Daoy (cell line): ENCODE data around the gene FAM9C. TPM values are rescaled to one million over a fixed set of nuclear protein-coding genes. Genes with fewer than 3 reads are reported as not detected.
"Not testable (repeated sequence)": the region's sequence is repeated elsewhere in the genome, so short reads cannot be mapped to it uniquely, and the experiment has no call there.

Experiments used
- DNase-seq: peaks from one replicate; pipeline ENCODE4 v3.0.0-alpha.2; 2015; ENCODE audit warnings: low read depth
- total RNA-seq: library from RNA; depleted of rRNA; stranded (reverse); fragments of >200 nt; shearing (Covaris generic); gene quantifications from 2 replicates; pipeline ENCODE4 v1.2.3, GENCODE V29; 2014; rRNA removed

The FAM9C gene
- total RNA-seq: not detected in 2 replicates

DNA sequence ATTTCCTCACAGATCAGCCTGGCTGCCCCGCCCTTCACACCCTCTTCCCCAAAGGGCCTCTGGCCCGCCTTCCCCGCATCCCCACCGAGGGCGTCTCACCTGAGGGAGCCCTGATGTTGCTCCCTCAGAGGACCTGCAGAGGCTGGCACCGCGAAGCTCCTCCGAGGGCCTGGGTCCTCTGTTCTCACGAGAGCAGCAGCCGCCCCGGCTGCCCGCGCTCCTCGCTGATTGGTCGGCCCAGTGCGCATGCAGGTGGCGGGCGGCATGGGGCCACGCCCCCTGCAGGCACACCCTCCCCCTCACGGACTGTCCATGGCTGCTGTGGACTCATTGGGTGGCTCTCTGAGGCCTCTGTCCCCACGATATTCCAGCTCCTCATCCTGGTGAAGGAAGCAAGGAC, at the start of gene FAM9C:
Gene FAM9C, minus strand, starts transcription at position 180 of the 400 bp plus-strand sequence. CDS start 831 bp downstream, outside the sequence.
- no peak for DNase-seq

DNA sequence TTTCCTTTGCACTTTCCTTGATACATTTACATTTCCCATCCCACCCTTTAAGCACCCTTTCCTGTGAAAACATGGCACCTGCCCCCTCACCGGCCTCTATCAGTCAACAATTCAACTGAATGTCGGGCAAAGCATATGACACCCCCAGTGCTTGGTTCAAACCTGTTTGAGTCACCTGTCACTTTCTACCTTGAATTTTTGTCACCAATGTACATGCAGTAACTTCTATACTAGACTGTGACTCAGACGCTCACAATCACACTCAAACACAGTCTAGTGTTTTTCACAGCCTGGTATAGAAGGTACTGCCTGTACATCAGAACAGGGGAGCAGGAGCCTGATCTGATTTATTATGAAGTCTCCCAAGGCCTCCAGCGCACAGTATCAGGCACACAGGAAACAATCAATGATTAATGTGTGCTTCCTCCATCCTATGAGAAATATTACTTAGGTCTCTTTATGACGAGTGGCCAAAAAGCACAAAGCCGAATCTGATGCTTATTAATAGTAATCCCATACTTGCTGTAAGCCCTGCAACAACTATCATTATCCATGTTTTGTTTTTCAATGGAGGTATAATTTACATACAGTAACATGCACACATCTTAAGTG, 49.2 kb upstream of the FAM9C start:
- DNase-seq: no peak

DNA sequence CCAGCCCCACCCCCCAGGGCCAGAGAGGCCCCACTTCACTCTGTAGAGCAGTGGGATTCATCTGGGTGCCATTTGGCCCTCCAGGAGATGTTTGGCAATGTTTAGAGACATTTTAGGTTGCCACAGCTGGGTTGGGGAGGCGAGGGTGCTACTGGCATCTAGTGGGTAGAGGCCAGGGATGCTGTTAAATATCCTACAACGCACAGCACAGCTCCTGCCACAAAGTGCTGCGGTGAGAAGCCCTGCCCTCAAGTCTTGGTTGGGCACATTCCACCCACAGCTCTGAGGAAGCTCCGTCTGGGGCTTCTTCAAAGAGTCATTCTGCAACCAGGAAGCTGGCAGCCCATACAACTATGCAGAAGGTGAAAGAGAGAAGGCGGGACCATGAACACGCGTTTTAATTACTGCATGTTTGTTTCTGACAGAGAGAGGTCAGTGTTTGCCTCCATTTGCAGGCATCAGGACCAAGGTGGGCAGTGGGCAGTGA, 48.1 kb upstream of the FAM9C start:
- no peak for DNase-seq

DNA sequence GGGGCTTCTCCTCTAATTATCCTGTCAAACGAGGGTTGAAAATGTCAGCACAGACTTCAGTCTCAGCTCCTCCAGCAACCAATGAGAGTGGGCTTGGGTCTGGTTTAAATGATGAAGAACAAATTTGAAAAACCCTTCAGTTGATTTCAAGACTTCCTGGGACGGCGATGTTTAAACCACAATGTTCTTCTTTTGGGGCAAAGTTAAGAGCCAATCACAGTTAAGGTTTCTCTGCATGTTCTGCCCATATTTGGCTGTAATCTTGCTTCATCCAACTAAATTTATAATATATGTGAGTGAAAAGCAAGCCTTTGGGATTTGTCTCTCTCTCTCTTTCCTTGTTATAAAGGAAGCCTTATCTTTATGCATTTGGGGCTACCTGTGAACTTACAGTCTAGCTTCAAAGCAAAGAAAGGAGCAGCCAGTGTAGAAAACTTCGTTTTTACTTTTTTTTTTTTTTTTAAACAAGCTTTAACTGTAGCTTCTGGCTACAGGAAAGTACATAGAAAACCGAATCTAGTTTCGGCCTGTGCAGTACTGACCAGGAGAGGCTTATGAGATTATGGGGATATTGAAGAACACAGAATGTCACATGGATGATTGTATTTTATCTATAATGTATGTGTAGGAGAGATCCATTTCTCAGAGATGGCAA, 46.8 kb upstream of the FAM9C start:
- no peak for DNase-seq

DNA sequence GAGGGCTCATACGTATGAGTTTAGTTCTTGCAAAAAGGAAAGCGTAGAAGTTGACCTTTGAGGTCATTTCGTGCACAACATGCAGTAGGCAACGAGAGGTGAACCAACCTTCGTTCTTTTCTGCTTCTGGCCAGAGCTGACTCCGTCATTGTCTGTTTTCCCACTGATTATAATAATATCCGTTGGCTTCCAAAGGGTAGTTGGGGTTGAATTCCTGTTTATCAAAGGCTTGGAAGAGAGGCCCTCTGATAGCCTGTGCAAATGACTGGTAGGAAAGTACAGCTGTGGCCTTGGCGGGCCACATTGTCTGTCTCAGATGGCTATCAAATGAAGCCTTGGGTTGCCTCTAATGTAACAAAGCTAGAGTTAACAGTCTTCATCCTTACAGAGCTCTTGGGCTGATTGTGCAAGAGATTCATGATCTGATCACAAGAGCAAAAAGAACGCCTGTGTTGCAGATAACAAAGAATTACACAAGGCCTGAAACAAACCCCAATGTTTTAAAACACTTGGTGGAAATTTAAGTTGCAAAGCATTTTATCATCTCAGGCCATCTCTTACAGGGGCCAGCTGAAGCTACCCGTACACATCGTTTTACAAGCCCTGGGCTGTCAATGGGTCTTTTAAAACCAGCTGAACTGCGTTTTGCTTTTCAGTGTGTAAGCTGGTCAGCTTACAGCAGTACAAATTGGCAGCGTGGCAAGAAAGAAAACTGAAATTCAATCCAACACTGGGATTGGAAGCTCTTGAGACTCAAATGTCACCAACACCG, 46.1 kb upstream of the FAM9C start:
- DNase-seq: no peak

DNA sequence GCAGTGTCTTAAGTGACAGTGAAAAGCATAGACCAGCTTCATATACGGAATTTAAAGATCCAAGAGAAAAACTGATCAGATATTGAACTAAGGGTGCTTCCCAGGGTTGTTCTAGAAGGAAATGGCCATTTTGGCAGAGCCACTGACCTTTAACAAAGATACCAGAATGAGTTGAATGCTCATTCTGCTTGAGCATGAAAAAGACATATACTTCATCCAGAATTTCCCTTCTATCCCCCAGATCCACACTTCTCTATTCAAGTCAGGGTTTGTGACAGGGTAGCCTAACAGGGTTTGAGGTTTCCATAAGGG, 45.6 kb upstream of the FAM9C start:
- DNase-seq: no peak

DNA sequence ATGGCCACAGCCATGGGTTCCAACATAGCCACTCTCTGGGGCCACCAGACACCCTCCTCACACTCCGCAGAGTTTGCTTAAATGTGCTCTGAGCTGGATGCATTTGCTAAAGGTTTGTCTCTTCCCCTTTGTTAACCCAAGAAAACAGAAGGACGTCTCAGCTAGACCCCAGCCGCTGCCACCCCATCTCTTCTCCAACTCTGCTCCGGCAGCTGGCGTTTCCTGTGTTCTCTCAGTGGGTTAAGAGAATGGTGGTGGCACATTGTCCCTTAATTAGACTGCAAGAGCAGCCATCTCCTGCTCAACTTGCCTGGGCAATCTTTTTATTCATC, 43.7 kb upstream of the FAM9C start:
- DNase-seq: no peak

DNA sequence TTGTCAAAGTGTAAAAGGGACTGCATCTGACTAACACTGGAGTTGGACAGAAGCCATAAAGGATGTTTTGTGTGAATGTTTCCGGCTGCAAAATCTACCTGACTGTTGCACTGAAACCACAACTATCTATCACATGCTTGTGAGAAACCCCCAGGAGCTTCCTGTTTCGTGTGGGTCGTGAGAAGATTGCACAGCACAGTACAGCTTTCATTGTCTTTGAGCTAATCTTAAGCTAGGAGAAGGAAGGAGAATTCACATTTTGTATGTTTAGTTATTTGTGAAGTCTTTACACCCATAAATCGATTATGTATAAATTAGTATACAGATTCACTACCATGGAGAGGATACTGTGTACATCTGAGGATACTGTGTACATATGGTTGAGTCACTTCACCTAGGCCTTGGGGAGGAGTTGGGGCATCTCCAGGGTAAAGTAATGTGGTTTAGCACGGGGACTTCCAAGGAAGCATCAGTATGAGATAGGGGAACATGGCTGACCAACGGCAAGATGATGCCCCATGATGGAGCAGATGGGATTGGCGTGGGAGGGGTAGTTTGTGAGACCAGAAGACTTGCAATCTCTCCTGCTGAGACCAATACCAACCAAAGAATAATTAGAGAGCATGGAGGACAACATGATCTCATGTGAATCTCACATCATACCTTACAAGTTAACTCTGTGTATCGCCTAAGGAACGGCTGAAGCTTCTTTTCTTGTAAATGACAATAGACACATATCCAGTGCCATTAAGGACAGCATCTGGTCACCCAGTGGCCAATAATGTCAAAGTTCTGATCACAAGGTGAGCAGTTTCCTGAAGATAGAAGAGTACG, 43.1 kb upstream of the FAM9C start:
- DNase-seq: peak; percentile 59

DNA sequence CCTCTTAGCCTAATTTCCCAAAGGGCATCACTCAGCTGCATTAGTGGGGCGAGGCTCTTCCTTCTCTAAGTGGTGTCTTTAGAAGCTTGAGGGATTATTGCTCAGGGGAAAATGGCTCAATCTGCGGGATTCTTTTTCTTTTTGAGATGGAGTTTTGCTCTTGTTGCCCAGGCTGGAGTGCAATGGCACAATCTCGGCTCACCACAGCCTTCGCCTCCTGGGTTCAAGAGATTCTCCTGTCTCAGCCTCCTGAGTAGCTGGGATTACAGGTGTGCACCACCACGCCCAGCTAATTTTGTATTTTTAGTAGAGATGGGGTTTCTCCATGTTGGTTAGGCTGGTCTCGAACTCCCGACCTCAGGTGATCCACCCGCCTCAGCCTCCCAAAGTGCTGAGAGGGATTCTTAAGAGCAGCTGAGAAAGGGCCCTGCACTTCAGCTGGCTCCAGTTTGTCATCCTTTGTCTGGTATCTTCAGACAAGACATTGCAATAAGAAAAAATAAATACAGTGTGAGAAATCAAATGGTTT, 42.4 kb upstream of the FAM9C start:
- DNase-seq: not testable (repeated sequence)

DNA sequence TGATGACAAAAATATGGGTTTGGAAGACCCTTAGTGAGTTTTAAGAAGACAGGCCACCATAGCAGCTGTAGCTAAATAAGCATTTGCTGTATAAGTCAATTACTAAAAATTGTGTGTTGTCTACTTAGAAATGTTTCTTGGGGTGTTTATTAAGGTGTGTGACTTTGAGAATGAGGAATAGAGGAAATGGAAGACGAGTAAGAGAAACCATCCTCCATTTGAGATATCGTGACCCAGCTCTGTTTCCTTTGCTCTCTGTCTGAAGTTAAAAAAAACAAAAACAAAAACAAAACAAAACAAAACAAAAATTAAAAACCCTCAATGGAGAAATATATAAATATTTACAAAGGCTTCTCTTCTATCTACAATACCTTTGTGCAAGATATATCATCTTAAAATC, 41.7 kb upstream of the FAM9C start:
- no peak for DNase-seq

DNA sequence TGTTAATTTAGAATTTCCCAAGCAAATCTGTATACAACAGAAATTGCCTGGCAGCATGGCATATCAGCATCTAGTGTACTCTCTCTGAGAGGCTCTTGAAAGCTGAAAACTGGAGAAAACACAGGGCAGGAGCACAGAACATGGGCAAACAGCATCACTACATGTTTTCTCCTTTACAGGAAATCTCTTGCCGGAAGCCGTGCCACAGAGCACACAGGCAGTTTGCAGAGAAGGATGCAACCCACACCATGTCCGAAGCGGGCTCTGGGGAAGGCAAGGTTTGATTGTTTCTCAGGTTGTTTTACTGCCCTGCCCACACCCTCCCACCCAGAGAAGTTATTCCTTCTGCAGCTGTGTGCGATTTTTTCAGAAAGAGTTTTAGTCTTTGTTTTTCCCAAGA, 41.1 kb upstream of the FAM9C start:
- DNase-seq: no peak

DNA sequence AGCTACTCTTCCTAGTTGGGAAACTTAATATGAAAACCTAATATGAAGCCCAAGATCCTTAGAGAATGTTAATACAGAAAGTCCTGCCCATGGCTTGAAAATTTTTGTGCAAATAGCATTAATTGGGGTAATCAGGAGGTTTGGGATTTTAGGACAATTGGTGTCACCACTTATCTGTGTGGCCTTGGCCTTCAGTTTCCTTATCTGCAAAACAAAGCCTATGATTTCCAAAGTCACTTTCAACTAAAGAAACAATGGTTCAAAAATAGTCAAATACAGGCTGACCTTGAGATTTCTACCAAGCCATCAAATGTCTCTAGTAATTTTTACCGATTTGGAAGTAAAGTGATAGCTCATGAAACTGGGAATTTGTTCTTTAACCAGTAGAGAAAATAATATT, 40.2 kb upstream of the FAM9C start:
- no peak for DNase-seq

DNA sequence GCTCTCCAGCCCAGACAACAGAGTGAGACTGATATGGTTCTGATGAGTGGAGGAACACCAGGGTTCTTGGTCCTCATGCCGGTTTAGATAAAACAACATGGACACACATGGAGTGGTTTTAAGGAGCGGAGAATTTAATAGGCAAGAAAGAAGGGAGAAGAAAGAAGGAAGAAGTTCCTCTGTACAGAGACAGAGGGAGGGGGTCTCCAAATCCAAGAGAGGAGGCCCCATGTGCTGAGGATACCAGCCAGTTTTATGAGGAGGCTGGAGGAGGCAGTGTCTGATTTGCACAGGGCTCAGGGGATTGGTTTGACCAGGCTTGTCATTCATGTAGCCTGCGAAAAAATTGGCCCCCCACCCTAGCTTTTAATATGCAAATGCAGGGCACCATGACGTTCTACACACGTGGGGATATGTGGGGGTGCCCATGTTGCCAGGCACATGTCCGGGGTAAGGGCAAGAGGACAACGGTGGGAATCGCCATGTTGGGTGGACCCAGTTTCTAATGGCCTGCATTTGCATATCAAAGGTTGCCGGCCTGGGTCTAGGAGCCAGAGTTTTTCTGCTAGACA, 39.4 kb upstream of the FAM9C start:
- not testable (repeated sequence) for DNase-seq

DNA sequence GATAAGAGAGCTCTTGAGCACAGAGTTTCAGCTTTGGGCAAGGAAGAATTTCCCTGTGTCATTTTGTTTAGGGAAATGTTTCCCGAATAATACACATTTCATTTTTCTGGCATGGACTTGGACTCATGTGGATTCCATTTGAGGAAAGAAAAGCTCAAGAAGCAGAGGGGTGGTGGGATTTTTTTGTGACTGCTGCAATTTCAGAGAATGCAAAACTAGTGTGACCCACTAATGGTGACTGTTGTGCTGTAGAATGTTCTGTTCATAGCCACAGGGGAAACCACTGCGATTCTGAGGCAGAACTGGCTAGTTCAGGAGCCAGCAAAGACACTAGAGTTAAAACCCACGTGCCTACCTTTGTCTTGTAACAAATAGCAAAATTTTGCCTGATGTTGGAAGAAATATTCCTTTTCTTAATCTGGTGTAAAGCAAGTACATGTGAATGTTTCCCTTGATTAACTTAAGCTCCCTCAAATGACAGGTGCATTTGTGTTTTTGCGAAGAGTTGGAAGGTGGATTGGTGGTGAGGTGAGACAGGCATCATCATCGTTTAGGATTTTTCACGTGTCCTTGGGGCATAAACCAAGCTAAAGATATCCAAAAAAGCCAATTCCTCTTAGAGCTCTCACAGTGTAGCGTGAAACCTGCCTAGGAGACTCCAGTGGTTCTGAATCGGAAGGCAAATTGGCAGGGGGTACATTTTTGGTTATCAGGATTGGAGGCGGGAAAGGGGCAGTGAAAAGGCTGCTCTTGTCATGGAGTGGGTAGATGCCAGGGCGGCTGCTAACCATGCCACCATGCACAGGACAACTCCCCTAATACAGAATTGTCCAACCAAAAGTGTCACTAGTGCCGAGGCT, 38.0 kb upstream of the FAM9C start:
- DNase-seq: no peak

DNA sequence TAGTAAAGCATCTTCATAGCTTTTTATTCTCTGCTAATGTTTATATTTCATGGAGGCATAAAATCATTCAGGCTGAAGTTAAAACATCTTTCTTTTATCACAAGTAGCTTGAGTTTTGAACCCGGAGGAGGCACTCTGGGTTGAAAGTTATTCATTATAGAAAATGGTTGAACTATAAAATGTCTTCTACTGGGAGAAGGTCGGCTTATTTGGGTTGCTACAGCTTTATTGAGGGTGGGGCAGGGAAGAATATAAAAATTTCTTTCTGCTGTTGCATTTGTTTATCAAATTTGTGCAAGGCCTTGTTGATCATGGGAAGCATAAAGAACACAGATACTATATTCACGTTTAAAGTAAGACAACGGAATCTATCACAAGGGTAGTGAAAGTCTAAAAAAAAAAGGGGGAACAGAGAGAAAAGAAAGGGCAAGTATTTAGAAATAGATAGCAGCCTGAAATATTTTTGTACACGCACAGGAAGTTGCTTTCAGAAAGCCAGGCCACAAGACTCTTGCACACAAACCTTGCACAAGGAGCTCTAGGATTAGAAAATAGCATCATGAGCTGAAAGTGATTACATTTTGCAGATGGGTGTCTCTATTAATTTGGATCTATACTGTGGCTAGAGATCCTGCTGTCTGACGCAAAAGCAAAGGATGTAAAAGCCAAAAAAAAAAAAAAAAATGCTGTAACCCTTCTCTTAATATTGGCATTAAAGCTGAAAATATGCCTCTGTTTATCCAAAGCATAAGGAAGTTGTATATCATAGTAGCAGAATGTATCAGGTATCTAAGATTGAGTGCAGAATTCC, 37.2 kb upstream of the FAM9C start:
- no peak for DNase-seq

DNA sequence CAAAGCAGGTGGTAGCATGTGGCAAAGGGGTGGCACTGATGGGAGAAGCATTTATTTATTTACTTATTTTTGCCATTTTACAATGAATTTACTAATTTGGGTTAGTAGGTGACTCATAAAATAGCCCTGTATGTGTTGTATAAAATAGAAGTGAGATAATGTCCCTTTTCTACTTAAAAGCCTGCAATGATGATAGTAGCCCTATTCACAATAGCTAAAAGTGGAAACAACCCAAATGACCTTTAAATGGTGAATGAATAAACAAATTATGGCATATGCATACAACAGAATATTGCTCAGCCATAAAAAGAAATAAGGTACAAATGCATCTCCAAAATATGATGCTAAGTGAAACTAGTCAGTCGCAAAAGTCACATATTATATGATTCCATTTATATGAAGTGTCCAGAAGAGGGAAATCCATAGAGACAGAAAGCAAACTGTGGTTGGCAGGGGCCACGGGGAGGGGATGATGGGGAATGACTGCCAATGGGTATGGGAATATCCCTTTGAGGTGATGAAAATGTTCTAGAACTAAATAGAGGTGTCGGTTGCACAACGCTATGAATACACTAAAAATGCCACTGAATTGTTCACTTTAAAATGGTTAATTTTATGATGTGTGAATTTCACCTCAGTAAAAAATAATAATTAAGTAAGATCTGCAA, 35.8 kb upstream of the FAM9C start:
- no peak for DNase-seq

DNA sequence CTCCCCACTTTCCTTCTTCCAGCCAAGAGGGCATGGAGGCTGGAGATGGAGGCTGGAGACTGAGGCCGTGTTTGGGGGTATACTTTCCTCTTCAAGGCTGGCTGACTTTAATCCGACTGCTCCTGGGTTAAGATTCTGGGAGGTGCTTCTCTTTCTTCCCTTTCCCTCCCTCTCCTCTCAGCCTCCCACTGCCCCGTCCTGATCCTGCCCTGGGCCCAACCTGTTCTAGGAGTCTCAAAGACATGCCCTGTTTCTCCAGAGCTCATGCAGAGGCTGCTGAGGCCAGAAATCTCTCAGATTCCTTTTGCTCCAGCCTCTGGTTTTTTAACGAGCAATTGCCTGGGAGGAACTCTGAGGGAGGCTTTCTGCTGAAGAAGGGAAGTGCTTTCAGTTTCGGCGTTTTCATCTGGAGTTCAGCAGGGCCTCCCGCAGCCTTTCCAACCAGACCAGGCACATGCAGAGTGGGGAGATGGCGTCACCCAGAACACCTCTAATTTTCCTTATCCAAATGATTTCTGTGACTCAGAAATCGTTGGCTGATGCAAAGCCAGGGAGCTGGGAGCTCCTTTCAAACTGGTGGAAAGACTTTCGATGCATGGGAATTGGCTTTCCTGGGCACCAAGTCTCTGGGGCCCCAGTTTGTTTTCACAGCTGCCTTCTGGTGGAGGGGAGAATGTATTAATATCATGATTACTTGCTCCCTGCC, 34.5 kb upstream of the FAM9C start:
- DNase-seq: peak; percentile 85

DNA sequence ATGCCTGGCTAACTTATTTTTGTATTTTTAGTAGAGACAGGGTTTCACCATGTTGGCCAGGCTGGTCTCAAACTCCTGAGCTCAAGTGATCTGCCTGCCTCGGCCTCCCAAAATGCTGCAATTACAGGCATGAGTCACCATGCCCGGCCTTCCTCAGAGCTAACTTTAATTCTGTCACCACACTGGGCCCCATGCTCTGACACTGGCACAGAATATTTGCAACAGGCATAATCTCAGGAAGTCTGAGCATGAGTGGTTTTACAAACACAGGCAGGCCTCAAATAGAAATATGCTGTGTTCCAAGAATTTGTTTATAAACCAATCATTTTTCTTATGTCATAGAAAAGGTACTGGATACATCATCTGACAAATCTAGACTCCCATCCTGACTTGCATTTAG, 32.7 kb upstream of the FAM9C start:
- peak; percentile 30 for DNase-seq
